Measurements from ENCODE around the gene RFPL1.

GRCh38 chr22:29482253-29482652, 43.9 kb downstream of the RFPL1 start:
- no peak for TF ChIP-seq POLR2AphosphoS5 (IDR thresholded peaks at IDR 0.05; ENCODE audit: low read depth)
- no peak for TF ChIP-seq CTCF (IDR thresholded peaks at IDR 0.05; ENCODE audit: insufficient read depth, low read length)

Data from HL-60 (cell line).